HG03103 (cell line): ENCODE results near the gene POLL.

ENCODE experiments used
- ATAC-seq: cut with Tn5 transposase; IDR thresholded peaks from one replicate; pipeline ENCODE4 v1.9.1; 2021; ENCODE audit warnings: low read depth; ENCODE audit not compliant: unreplicated experiment

POLL gene

GRCh38 chr10:101575580-101576210 lies 12.4 kb downstream of the POLL start:
- ATAC-seq: no peak

GRCh38 chr10:101575091-101575490 lies 13.0 kb downstream of the POLL start:
- ATAC-seq: no peak

GRCh38 chr10:101573885-101574753 lies 13.9 kb downstream of the POLL start:
- ATAC-seq: no peak

GRCh38 chr10:101572785-101573184 lies 15.3 kb downstream of the POLL start:
- ATAC-seq: no peak

- no peak for ATAC-seq
Observed at GRCh38 chr10:101572126-101572525, 15.9 kb downstream of the POLL start.

- ATAC-seq: no peak
Observed at GRCh38 chr10:101571271-101571925, 16.7 kb downstream of the POLL start.

- peak; percentile 15 for ATAC-seq
Observed at GRCh38 chr10:101570428-101571270, 17.4 kb downstream of the POLL start.

- peak; percentile 56 for ATAC-seq
Observed at GRCh38 chr10:101569622-101570427, 18.2 kb downstream of the POLL start.

GRCh38 chr10:101569323-101569621 lies 18.8 kb downstream of the POLL start:
- ATAC-seq: no peak

GRCh38 chr10:101568054-101568745 lies 19.9 kb downstream of the POLL start:
- no peak for ATAC-seq

GRCh38 chr10:101567165-101568006 lies 20.7 kb downstream of the POLL start:
- no peak for ATAC-seq

GRCh38 chr10:101566333-101567164 lies 21.5 kb downstream of the POLL start:
- ATAC-seq: no peak

- ATAC-seq: no peak
Observed at GRCh38 chr10:101565936-101566332, 22.1 kb downstream of the POLL start.

- no peak for ATAC-seq
Observed at GRCh38 chr10:101565370-101565900, 22.6 kb downstream of the POLL start.

- no peak for ATAC-seq
Observed at GRCh38 chr10:101564490-101564991, 23.5 kb downstream of the POLL start.

GRCh38 chr10:101563497-101564040 lies 24.5 kb downstream of the POLL start:
- ATAC-seq: no peak

GRCh38 chr10:101563007-101563406 lies 25.1 kb downstream of the POLL start:
- no peak for ATAC-seq
